ENCODE measurements around the gene C21orf91.

C21orf91 gene

GRCh38 chr21:17785403-17785788 lies 33.8 kb downstream of the C21orf91 start:
- H3K4me3 ChIP-seq (ENCODE audit: low read length), result no peak overlapping the region
- TF ChIP-seq CTCF (conservative IDR thresholded peaks at IDR 0.05; ENCODE audit: low read depth, low read length), result no peak
- no peak for DNase-seq (ENCODE audit: low read depth)

- no peak for TF ChIP-seq CTCF (conservative IDR thresholded peaks at IDR 0.05; ENCODE audit: low read depth, low read length)
- no peak overlapping the region for H3K4me3 ChIP-seq (ENCODE audit: low read length)
Observed at GRCh38 chr21:17784604-17785402, 34.4 kb downstream of the C21orf91 start.

GRCh38 chr21:17784180-17784598 lies 35.0 kb downstream of the C21orf91 start:
- no peak overlapping the region for H3K4me3 ChIP-seq (ENCODE audit: low read length)
- DNase-seq (ENCODE audit: low read depth), result no peak
- TF ChIP-seq CTCF (conservative IDR thresholded peaks at IDR 0.05; ENCODE audit: low read depth, low read length), result no peak

More at GRCh38 chr21:17784604-17785402, 34.4 kb downstream of the C21orf91 start:
- DNase-seq (ENCODE audit: low read depth), result no peak

GRCh38 chr21:17783481-17784179 lies 35.5 kb downstream of the C21orf91 start:
- TF ChIP-seq CTCF (conservative IDR thresholded peaks at IDR 0.05; ENCODE audit: low read depth, low read length), result no peak
- H3K4me3 ChIP-seq (ENCODE audit: low read length), result no peak overlapping the region
- DNase-seq (ENCODE audit: low read depth), result no peak

- no peak for TF ChIP-seq CTCF (conservative IDR thresholded peaks at IDR 0.05; ENCODE audit: low read depth, low read length)
- H3K4me3 ChIP-seq (ENCODE audit: low read length), result no peak overlapping the region
Observed at GRCh38 chr21:17783003-17783402, 36.2 kb downstream of the C21orf91 start.

GRCh38 chr21:17782051-17782450 lies 37.1 kb downstream of the C21orf91 start:
- TF ChIP-seq CTCF (conservative IDR thresholded peaks at IDR 0.05; ENCODE audit: low read depth, low read length), result no peak
- no peak for DNase-seq (ENCODE audit: low read depth)
- H3K4me3 ChIP-seq (ENCODE audit: low read length), result no peak overlapping the region

More at GRCh38 chr21:17783003-17783402, 36.2 kb downstream of the C21orf91 start:
- DNase-seq (ENCODE audit: low read depth), result no peak
